Measurements from ENCODE around the gene MAGI2. TPM values are rescaled to one million over a fixed set of nuclear protein-coding genes. Genes with fewer than 3 reads are reported as not detected.

MAGI2 gene
- total and polyA plus RNA-seq, 2 of the 13 experiments (the other 11 are each of a cell fraction or from before 2014, with no cell fraction given): 1.5 to 3.8 TPM

GRCh38 chr7:79282882-79283602, 170.4 kb downstream of the MAGI2 start (continued):
- TF ChIP-seq PRDM10 (CRISPR knock-in tag; IDR thresholded peaks at IDR 0.05; ENCODE audit: low read depth): no peak
- no peak for TF ChIP-seq TBX3 (IDR thresholded peaks at IDR 0.05; ENCODE audit: borderline replicate concordance)
- no peak for TF ChIP-seq KLF9 (CRISPR knock-in tag; IDR thresholded peaks at IDR 0.05; ENCODE audit: low read depth)
- no peak for TF ChIP-seq ZBTB1 (CRISPR knock-in tag; IDR thresholded peaks at IDR 0.05; ENCODE audit: borderline replicate concordance)
- no peak for TF ChIP-seq FOXP1 (IDR thresholded peaks at IDR 0.05)
- no peak for TF ChIP-seq FOXP1 (CRISPR knock-in tag; IDR thresholded peaks at IDR 0.05)

GRCh38 chr7:79282070-79282694, 171.3 kb downstream of the MAGI2 start:
- in situ Hi-C loops (cut with HindIII; ENCODE audit: extremely low pct_ligation_motif_present, low pct_unique_long_range_greater_than_20kb): loop anchor here (25.0 kb wide), 1 partner anchor 455 kb away; no protein-coding TSS in a partner anchor

More at GRCh38 chr7:79282070-79282694, 171.3 kb downstream of the MAGI2 start:
- no peaks in the 10 kb centered on the region for H3K4me1 ChIP-seq (ENCODE audit: insufficient read depth, low read length)
- WGBS (ENCODE audit: low lambda C conversion rate): 63% methylated on average over 7 of the region's 7 CpGs
- DNase-seq (ENCODE audit: low spot score) (no peak), ATAC-seq (no peak), FAIRE-seq (no peak)
- ChIA-PET CTCF (ENCODE audit: low intra/inter-chr PET ratio, low total read pairs) (no interaction called here), POLR2A (no interaction called here)
- no peak overlapping the region for H3K27ac ChIP-seq (ENCODE audit: extremely low read length, insufficient read depth, low read length)
- no peak overlapping the region for H2AFZ ChIP-seq (ENCODE audit: low read length)
- H4K20me1 ChIP-seq (ENCODE audit: insufficient read depth, low read length): no peaks in the 10 kb centered on the region
- no peaks in the 10 kb centered on the region for H3K36me3 ChIP-seq (replicated peaks in 1 of 2; ENCODE audit: control insufficient read depth in 1 of 2, insufficient read depth in 2 of 2, low read length in 2 of 2)
- no TSS peak for BruUV-seq (replicated peaks)
- H3K9me3 ChIP-seq (ENCODE audit: low read length): no peaks in the 10 kb centered on the region
- H3K79me2 ChIP-seq (ENCODE audit: insufficient read depth, low read length): no peaks in the 10 kb centered on the region
- H3K9ac ChIP-seq (ENCODE audit: insufficient read depth, low read depth, low read length): no peak overlapping the region
- no peak overlapping the region for H3K4me3 ChIP-seq (replicated peaks in 1 of 3; ENCODE audit: insufficient read depth in 1 of 3, low read depth in 2 of 3, low read length in 3 of 3)
- no peaks in the 10 kb centered on the region for H3K27me3 ChIP-seq (ENCODE audit: control insufficient read depth in 1 of 2, insufficient read depth in 2 of 2, low read length in 2 of 2)
- intact Hi-C loops (cut with micrococcal nuclease; ENCODE audit: unreplicated experiment): no loop called here
- H3K4me2 ChIP-seq (ENCODE audit: low read depth, low read length): no peak overlapping the region
- TF ChIP-seq EEA1 (CRISPR knock-in tag; IDR thresholded peaks at IDR 0.05; ENCODE audit: borderline replicate concordance): no peak
- TF ChIP-seq ATAD3A (CRISPR knock-in tag; IDR thresholded peaks at IDR 0.05): no peak
- no peak for TF ChIP-seq TOPORS (CRISPR knock-in tag; IDR thresholded peaks at IDR 0.05)
- TF ChIP-seq STAG1 (CRISPR knock-in tag; IDR thresholded peaks at IDR 0.05): peak; percentile 31; the same call in 1 of the 2 replicates
- TF ChIP-seq SRSF4 (IDR thresholded peaks at IDR 0.05; ENCODE audit: low read depth, low read length, poor library complexity, severe bottlenecking): no peak
- no peak for TF ChIP-seq CHD2 (IDR thresholded peaks at IDR 0.05; ENCODE audit: low read depth, low read length)
- no peak for TF ChIP-seq ZBTB10 (CRISPR knock-in tag; IDR thresholded peaks at IDR 0.05; ENCODE audit: borderline replicate concordance)
